Measurements from ENCODE around the gene TMF1.

TMF1 gene, protein sequence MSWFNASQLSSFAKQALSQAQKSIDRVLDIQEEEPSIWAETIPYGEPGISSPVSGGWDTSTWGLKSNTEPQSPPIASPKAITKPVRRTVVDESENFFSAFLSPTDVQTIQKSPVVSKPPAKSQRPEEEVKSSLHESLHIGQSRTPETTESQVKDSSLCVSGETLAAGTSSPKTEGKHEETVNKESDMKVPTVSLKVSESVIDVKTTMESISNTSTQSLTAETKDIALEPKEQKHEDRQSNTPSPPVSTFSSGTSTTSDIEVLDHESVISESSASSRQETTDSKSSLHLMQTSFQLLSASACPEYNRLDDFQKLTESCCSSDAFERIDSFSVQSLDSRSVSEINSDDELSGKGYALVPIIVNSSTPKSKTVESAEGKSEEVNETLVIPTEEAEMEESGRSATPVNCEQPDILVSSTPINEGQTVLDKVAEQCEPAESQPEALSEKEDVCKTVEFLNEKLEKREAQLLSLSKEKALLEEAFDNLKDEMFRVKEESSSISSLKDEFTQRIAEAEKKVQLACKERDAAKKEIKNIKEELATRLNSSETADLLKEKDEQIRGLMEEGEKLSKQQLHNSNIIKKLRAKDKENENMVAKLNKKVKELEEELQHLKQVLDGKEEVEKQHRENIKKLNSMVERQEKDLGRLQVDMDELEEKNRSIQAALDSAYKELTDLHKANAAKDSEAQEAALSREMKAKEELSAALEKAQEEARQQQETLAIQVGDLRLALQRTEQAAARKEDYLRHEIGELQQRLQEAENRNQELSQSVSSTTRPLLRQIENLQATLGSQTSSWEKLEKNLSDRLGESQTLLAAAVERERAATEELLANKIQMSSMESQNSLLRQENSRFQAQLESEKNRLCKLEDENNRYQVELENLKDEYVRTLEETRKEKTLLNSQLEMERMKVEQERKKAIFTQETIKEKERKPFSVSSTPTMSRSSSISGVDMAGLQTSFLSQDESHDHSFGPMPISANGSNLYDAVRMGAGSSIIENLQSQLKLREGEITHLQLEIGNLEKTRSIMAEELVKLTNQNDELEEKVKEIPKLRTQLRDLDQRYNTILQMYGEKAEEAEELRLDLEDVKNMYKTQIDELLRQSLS

DNA sequence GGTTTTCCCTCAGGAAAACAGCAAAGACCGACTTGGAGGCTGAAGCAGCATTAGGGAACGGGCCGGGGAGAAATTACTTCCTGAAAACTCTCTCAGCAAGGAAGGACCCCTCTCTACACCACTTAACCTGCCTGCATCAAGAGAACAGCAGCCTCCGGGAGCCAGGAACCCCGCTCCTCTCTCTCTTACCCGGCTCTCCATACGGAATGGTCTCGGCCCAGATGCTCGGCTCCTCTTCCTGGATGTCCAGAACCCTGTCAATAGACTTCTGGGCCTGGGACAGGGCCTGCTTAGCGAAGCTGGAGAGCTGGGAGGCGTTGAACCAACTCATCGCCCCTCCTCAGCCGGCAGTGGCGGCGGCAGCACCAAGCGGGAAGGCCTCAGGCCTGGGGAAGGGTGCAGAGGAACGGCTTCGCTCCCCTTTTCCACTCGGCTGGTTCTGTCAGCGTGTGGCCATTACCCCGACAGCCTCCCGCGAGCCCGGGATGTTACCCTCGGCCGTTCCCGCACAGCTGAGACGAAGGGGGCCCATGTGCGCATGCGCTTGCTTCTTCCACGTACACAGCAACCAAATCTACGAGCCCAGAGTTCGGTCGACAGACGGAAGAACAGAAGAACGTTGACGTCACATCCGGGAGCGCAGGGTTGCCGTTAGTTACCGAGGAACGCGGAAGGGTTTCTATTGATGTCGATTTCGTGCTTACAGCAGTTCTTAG is at the start of gene TMF1:
Gene TMF1, minus strand, starts transcription at position 578 of the 716 bp plus-strand sequence. Its CDS starts 247 bp downstream, at position 331.
- DNase-seq = no peak

DNA sequence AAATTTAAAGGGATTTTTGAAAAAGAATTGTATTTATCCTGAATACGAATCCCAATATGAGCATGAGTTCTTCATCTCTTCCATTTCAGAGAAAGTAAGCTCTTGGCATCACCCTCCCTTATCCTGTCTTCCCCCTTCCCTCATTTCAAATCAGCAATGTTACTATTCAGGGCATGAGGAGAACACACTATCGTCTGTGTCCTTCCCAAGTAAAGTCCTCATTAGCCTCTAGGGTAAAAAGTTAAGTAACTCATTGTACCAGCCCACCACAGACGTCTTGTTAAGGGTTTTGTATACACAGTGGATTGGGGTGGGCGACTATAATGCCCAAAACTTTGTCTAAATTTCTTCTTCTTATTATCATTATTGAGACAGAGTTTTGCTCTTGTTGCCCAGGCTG is 47.4 kb upstream of the TMF1 start:
- no peak for DNase-seq

DNA sequence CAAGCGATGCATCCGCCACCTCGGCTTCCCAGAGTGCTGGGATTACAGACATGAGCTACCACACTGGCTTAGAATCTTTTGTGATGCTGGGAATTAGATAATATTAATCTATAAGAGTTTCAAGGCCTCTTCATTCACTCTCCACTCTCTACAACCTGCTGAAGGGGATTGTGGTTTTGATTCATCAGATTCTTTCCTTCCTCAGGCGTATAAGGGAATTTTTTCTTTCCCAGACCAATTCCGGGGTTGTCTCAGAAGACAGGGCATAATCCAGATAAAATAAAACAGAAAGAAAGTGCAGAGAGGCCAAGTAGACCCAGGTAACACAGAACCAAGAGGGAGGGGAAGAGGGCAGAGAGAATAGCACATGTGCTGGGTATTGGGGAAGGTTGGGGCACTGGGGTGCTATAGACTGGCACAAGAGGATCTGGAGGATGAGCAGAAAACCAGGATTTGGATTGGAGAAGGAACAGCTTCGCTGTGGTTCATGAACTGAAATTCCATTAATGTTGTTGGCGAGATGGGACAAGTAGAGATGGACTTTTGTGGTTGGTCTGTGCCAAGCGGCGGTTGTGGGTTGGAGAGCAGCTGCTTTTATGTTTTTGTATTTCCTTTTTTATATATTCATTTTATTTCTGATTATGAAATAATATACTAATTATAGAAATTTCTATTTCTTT is 45.4 kb upstream of the TMF1 start:
- DNase-seq = no peak

DNA sequence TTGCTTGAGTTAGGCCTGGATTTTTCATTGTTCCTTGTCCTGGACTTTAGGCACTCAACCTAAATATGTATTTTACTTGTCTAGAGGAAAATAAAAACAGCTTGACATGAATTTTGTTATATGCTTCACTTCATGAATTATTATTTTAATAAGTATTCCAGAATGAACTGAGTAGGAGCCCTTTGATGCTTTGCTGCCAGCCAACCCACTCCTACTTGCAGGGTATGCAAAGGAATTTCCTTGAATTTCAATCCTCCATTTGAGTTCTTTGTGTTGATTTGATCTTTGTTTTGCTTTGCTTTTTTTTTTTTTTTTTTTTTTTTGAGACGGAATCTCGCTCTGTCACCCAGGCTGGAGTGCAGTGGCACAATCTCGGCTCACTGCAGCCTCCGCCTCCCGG is 44.2 kb upstream of the TMF1 start:
- no peak for DNase-seq

DNA sequence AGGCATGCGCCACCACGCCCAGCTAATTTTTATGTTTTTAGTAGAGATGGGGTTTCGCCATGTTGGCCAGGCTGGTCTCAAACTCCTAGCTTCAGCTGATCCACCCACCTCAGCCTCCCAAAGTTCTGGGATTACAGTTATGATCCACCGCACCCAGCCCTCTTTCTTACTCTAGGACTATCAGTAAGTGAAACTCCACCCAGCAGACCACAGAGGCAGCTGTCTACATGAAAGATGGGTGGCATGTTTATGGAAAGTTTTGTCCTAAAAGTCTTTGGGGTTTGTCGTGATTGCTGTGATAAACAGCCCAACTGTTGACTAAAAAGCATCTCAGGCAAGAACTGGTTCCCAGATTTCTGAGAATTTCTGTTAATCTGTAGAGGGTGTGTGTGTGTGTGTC is 43.5 kb upstream of the TMF1 start:
- no peak for DNase-seq

DNA sequence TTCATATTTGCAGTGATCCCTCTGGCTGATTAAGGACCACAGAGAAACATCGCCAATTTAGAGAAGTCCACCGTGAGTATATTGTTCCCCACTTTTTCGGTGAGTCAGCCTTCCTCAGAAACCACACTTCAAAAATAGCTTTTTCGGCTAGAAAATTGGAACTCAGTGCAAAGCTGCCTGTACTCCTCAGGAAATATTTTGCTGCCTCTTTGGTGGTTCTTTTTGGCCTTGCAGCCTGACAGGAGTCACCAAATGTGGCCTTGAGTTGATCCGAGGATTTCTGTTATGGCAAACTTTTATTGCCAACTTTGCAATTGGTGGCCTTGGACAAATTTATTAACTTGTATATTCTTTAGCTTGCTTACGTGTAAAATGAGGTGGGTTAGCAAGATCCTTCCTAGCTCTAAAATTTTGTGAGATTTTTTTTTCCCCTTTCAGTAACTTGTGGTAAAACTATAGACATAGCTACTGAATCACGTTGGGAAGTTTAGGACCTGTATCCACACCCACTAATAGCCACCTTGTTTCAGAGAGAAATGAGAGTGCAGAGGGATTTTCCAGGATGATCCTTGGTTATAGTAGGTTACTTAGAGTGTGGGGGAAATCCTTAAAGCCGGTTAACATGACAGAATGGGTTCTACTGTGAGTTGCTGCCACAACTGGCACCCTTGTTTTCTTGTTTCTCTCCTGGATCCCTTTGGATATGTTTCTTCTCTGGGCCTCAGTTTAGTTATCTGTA is 42.5 kb upstream of the TMF1 start:
- DNase-seq = no peak

DNA sequence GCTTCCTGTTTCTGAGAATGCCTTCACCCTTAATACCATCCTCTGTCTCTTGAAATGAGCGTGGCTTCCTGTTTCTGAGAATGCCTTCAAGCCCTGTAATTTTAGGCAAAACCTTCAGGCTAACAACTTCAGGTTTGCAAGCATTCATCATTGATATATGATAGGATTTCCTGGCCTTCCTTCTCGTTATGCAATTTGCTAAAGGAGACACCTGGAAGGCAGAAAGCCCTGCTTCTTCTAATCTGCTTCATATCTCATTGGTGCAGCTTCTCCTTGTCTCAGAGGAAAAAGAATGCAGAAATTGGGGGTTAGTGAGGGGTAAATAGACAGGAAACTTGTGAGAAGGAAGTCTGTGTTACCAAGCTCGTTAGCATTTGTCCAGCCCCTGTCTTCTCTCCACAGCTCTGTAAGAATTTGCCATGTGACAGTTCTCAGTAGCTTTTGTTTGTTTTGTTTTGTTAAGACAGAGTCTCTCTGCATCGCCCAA is 39.9 kb upstream of the TMF1 start:
- DNase-seq = no peak

DNA sequence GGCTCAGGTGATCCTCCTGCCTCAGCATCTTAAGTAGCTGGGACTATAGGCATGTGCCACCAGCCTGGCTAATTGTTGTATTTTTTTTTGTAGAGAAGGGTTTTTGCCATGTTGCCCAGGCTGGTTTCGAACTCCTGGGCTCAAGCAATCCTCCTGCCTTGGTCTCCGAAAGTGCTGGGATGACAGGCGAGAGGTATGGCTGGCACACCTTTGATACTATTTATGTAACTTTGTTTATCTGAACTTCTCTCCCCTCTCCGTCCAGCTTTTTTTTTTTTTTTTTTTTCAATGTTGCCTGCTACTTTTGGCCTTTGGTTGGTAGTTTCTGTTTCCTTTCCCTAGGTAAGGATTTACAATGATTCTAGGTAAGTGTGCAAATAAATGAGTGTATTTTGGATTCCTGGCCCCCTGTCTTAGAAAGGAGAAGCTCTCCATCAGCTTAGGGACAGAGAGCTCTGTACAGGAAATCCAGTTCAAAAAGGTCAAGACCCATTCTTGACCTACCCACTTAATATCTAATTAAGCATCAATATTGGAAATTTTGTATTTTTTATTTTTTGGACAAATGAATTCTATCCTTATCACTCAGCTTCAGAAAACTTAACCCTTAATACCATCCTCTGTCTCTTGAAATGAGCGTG is 39.4 kb upstream of the TMF1 start:
- DNase-seq = no peak

DNA sequence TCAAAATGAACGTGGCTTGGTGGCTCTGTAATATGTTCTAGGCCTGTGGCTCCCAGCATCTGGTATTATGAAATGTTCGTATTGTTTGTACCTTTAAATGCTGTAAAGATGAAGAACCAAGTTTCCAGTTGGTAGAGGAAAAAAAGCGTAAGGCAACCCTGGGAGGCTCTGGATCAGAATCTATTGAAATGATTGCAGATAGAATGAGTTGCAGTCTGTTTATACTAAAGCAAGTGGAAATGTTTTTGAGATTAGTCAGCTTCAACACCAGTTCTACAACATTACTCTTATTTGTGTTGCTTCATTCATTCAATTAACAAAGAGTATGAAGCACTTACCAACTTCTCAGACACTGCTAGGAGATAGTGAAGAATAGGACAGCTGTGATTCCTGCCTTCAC is 37.9 kb upstream of the TMF1 start:
- DNase-seq = no peak

DNA sequence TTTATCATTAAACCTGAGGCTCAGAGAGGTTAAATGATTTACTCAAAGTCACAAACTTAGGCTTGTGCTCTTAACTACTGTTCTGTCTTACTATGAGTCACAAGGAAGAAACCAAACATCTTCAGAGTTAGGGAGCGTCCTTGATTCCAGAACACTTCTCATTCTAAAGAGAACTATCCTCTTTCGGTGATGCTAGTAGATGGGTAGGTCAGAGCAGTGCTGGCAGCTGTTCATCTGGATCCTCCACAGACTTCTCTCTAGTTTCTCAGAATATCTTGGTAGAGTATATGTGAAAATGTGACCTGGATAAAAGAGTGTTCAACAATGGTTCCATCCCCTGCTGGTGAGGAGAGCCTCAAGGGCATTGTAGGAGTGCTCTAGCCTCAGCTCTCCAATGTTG is 35.9 kb upstream of the TMF1 start:
- DNase-seq = no peak

DNA sequence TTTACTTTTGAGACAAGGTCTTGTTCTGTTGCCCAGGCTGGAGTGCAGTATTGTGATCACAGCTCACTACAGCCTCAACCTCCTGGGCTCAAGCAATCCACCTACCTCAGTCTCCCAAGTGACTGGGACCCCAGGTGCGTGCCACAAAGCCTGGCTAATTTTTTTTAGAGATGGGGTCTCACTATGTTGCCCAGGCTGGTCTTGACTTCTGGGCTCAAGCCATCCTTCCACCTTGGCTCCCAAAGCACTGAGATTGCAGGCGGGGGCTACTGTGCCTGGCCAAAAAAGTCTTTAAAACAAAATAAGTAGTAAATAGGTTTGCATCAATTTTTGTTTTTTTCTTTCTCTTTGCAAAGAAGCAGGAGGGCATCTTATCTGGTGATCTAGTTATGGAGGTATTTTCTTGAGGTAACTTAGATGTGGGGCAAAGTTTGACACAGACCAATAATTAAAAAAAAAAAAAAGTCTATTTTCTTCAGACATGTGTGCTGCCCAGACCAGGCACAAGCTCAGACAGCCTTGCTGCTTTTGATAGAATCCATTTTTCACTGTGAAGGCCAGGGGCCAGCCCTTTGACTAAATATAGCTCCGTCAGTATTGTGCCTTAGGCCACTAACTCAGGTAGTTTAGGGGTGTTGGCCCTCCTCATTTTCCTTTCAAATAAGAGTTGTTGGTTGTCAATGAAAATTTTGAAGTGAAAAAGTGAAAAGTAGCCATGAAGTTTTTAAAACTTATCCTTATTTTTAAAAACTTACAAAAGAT is 35.1 kb upstream of the TMF1 start:
- DNase-seq = no peak

DNA sequence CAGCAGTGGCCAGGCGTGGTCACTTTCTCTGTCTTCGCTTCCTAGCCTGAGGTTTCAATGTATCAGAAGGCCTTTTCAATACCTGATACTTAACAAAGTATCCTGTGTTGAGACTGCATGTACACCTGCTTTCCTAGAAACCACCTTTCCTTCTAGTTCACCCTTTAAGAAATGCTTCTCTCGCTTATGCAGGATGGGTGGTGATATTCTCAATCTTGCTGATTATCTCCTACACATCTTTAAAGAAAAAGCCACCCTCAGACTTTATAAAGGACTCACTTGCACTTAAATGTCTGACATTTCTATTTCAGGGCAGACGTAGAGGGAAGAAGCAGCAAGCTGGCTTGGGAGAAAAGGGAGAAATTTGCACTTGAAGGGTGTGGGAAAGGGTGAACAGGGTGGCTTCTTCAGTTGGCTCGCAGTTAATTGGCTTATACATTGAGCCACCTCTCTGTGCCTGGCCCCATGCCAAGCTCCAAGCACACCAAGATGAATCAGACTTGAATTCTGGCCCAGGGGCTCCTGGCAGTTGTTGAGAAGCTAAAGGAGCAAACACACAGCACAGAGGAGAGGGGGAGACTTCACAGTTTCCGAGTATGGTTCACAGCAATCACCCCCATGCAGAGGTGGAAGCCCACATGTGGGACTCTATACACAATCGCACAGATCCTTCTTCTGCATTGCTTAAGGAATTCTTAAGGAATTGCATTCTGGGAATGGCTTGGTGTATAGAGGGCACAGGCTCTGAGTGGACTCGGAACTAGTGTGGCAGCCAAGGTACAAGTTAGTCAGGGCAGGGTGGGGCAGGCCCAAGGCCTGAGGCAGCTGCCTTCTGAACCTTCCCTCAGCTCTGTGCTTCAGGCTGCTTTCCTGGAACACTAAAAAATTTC is 33.9 kb upstream of the TMF1 start:
- peak; percentile 78 to 88 for DNase-seq

DNA sequence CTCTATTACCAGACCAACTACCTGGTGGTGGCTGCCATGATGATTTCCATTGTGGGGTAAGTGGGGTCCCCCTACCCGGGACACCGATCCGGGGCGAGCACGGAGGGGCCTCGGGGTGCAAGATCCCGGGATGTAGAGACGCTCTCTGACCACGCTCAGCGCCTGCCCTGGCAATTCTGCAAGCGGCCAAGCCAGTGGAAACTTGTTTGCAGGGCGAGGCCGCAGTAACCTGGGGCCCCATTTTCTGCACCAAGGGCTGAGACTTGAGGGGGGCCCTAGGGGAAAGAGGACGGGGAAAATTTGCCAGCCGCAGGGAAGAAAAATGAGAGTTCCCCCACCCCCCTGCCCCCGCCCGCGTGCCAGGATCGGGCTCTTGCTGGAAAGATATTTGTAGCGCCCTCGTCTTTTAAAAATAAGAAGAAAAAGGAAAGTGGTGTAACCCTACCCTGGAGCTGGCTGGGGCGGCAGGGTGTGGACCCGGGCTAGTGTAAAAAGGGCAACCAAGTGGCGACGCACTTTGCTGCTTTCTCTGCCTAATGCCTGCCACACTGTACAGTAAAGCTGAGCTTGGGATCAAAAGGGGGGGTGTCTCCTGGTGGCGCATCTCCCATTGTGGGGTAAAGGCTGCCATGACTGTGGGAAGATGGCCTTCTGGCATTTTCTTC is 33.2 kb upstream of the TMF1 start:
- peak in 1 of 2 experiments; percentile 21 for DNase-seq

DNA sequence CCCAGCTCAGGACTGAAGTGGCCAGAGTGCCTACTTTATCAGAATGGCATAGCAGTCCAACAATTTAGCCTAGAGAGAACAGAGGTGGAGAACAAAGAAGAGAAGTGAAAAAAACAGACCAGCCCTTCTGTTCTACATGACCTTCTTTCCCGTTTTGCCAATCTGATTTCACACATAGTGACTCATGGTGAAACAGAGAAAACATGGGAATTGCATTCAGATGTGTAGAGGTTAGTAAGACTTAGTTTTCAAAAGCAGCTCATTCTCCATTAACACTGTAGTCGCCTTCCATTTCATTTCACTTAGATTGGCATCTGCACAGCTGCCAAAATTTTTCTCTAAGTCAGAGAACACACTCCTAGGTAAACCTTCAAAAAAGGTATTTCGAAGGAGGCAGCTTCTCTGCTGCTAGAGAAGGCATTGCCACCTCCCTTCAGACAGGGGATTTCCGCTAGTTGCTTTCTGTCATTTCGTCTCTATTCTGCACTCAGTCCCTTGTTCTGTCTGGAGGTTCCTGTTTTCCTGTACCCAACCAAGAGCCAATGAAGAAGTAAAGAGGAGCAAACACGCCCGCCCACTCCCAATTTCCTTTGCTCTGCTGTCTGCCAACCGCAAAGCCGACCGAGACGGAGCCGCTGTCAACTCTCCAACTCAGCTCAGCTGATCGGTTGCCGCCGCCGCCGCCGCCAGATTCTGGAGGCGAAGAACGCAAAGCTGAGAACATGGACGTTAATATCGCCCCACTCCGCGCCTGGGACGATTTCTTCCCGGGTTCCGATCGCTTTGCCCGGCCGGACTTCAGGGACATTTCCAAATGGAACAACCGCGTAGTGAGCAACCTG is 32.4 kb upstream of the TMF1 start, which contains the start of gene ARL6IP5:
Gene ARL6IP5, plus strand, starts transcription at position 612 of the 842 bp plus-strand sequence. Its CDS starts 111 bp downstream, at position 723.
- DNase-seq = peak; percentile 46 to 81

DNA sequence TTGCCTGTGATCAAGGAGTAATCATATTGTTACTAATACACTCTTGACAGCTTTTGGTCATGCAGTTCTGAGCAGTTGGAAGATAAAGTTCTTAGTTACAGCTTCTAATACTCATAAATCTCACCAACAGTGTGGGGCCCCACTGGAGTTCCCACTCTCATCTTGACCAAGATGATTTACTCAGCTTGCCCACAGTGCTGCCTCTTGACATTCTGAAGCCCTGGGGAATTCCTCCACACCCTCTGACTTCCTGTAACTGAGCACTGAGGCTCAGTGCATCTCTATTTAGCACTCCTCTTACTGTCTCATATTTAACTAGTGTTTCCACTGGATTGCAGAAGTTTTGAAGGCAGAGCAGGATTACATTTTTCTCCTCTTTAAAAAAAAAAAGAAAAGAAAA is 30.7 kb upstream of the TMF1 start:
- peak in 1 of 2 experiments; percentile 3 for DNase-seq

DNA sequence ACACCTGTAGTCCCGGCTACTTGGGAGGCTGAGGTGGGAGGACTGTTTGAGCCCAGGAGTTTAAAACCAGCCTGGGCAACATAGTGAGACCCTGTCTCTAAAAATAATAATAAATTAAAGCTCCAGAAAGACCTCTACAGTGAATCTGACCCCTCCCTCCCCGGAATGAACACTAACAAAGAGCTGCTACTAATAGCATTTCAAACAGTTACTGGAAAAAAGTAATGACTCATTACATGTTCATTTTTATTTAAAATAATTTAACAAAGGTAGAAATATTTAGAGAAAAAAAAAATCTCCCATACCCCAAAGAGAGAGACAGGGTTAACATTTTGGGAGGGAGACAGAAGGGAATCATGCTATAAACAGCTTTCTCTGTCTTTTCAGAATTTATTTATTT is 30.2 kb upstream of the TMF1 start:
- DNase-seq = no peak

DNA sequence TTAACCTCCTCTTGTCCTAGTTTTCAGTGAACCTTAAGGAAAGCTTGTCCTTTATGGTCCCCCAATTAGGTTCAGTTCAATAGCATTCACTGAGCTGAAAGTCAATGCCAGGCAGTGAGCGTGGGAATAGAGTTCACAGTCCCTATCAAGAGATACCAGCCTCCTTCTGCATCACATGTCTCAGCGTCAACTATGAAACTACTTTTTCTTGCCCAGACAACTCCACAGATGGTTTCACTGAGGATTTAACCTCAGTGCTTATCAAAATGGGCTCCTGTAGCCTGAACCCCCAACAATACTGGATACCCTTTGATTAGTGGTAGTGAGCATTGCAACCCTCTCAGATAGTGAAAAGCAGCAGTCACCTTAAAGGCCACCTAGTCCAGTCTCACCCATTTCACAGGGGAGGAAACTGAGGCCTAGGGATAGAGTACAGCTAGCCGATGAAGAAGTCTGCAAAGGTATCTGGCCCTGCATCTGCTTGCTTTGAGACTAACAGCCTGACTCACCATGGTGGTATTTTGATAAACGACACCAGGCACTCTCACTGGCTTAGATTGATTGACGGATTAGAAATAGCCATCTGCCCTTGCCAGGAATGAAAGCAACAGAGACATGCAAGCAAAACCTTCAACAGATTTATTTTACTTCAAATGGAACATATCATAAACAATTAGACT is 29.6 kb upstream of the TMF1 start:
- peak; percentile 74 to 86 for DNase-seq

Data from NCI-H524 (cell line).